GM12875 (cell line): ENCODE measurements around the gene C11orf91.

Source experiments
- H3K4me3 ChIP-seq: one replicate; pipeline ENCODE4 v1.5.1; 2011; ENCODE audit warnings: low read depth, low read length, control low read depth
- CTCF ChIP-seq: IDR thresholded peaks from 2 replicates; pipeline ENCODE4 v1.5.1; 2011; ENCODE audit warnings: low read depth, mild to moderate bottlenecking, control low read depth, inconsistent platforms, low read length, moderate library complexity, borderline replicate concordance; ENCODE audit not compliant: insufficient read depth

The C11orf91 gene

GRCh38 chr11:33651990-33652389 is 48.6 kb downstream of the C11orf91 start:
- H3K4me3 ChIP-seq: no peak overlapping the region
- TF ChIP-seq CTCF: no peak

GRCh38 chr11:33651555-33651954 is 49.1 kb downstream of the C11orf91 start:
- no peak overlapping the region for H3K4me3 ChIP-seq
- no peak for TF ChIP-seq CTCF

- no peak for TF ChIP-seq CTCF
- no peak overlapping the region for H3K4me3 ChIP-seq
Measured at GRCh38 chr11:33649944-33650343, 50.7 kb downstream of the C11orf91 start.
